Measurements from ENCODE around the gene PPP1R15B. TPM values are rescaled to one million over a fixed set of nuclear protein-coding genes. Genes with fewer than 3 reads are reported as not detected.

PPP1R15B gene
- total and polyA plus RNA-seq, 2 experiments from 2014 or later: 34.0 to 77.0 TPM

GRCh38 chr1:204415351-204415750 is 3.7 kb upstream of the PPP1R15B start:
- 96% methylated on average over 3 of the region's 3 CpGs for WGBS (ENCODE audit: low lambda C conversion rate, missing lambda C conversion rate)
- H3K27ac ChIP-seq: no peak overlapping the region
- no peak overlapping the region for H2AFZ ChIP-seq

GRCh38 chr1:204414016-204414415 is 2.4 kb upstream of the PPP1R15B start:
- Histone ChIP-seq H3K36me3 (replicated peaks; ENCODE audit: insufficient read depth, low read depth) (no peaks in the 10 kb centered on the region), H3K4me1 (ENCODE audit: insufficient read depth) (peaks cover 24% of the 10 kb centered on the region), H3K9me2 (replicated peaks; ENCODE audit: insufficient read depth) (no peaks in the 10 kb centered on the region), H3K27ac (peak overlapping the region; percentile 4), H4K20me1 (ENCODE audit: insufficient read depth, poor library complexity, severe bottlenecking) (peaks cover 19% of the 10 kb centered on the region), H3K9me3 (ENCODE audit: low read depth) (no peaks in the 10 kb centered on the region), H2AFZ (no peak overlapping the region), H3K4me3 (no peak overlapping the region), H3K27me3 (no peaks in the 10 kb centered on the region), H3K79me2 (peaks cover 48% of the 10 kb centered on the region), H3K4me2 (no peak overlapping the region)
- TF ChIP-seq CTCF (IDR thresholded peaks at IDR 0.05; ENCODE audit: poor library complexity) (no peak), EZH2phosphoT487 (IDR thresholded peaks at IDR 0.05; ENCODE audit: low read depth, severe bottlenecking, unreplicated experiment) (no peak), EZH2 (IDR thresholded peaks at IDR 0.05; ENCODE audit: borderline replicate concordance) (no peak)
- no peak for DNase-seq (ENCODE audit: low spot score)

More at GRCh38 chr1:204415351-204415750, 3.7 kb upstream of the PPP1R15B start:
- Histone ChIP-seq H3K36me3 (replicated peaks; ENCODE audit: insufficient read depth, low read depth) (no peaks in the 10 kb centered on the region), H3K4me1 (ENCODE audit: insufficient read depth) (peaks cover 32% of the 10 kb centered on the region), H3K9me3 (ENCODE audit: low read depth) (no peaks in the 10 kb centered on the region), H3K79me2 (peaks cover 35% of the 10 kb centered on the region), H3K4me3 (no peak overlapping the region), H3K4me2 (no peak overlapping the region), H3K9me2 (replicated peaks; ENCODE audit: insufficient read depth) (no peaks in the 10 kb centered on the region), H4K20me1 (ENCODE audit: insufficient read depth, poor library complexity, severe bottlenecking) (peaks cover 6% of the 10 kb centered on the region), H3K27me3 (no peaks in the 10 kb centered on the region)
- DNase-seq (ENCODE audit: low spot score): no peak
- no peak for TF ChIP-seq EZH2phosphoT487 (IDR thresholded peaks at IDR 0.05; ENCODE audit: low read depth, severe bottlenecking, unreplicated experiment)
- TF ChIP-seq CTCF (IDR thresholded peaks at IDR 0.05; ENCODE audit: poor library complexity): no peak
- TF ChIP-seq EZH2 (IDR thresholded peaks at IDR 0.05; ENCODE audit: borderline replicate concordance): no peak

GRCh38 chr1:204413170-204413535 is 1.5 kb upstream of the PPP1R15B start:
- Histone ChIP-seq H3K36me3 (replicated peaks; ENCODE audit: insufficient read depth, low read depth) (no peaks in the 10 kb centered on the region), H4K20me1 (ENCODE audit: insufficient read depth, poor library complexity, severe bottlenecking) (peaks cover 28% of the 10 kb centered on the region), H2AFZ (no peak overlapping the region), H3K27me3 (no peaks in the 10 kb centered on the region), H3K79me2 (peaks cover 57% of the 10 kb centered on the region), H3K4me2 (no peak overlapping the region), H3K9me2 (replicated peaks; ENCODE audit: insufficient read depth) (no peaks in the 10 kb centered on the region), H3K4me1 (ENCODE audit: insufficient read depth) (peaks cover 15% of the 10 kb centered on the region), H3K9me3 (ENCODE audit: low read depth) (no peaks in the 10 kb centered on the region), H3K27ac (peak overlapping the region; percentile 93), H3K4me3 (no peak overlapping the region)
- WGBS (ENCODE audit: low lambda C conversion rate, missing lambda C conversion rate): 100% methylated on average over 1 of the region's 1 CpG
- DNase-seq (ENCODE audit: low spot score): no peak
- TF ChIP-seq EZH2 (IDR thresholded peaks at IDR 0.05; ENCODE audit: borderline replicate concordance) (no peak), EZH2phosphoT487 (IDR thresholded peaks at IDR 0.05; ENCODE audit: low read depth, severe bottlenecking, unreplicated experiment) (no peak), CTCF (IDR thresholded peaks at IDR 0.05; ENCODE audit: poor library complexity) (no peak)
